Fibroblast of skin of back (primary cell): ENCODE data around the gene POTED. TPM values are rescaled to one million over a fixed set of nuclear protein-coding genes. Genes with fewer than 3 reads are reported as not detected.
"Not testable (repeated sequence)": the region's sequence is repeated elsewhere in the genome, so short reads cannot be mapped to it uniquely, and the experiment has no call there.

ENCODE experiments used
- DNase-seq: peaks from one replicate; pipeline ENCODE4 v3.0.0-alpha.2; 2013
- polyA plus RNA-seq, 2 experiments: library from polyadenylated mRNA; unstranded; fragments of 120-200 nt; gene quantifications; one replicate each; pipeline ENCODE4 v1.2.1, GENCODE V29; 2013; ENCODE audit not compliant: insufficient read length in 2 of 2

Gene POTED
- polyA plus RNA-seq (2013, experiment 1 of 2; ENCODE audit: insufficient read length): not detected
- not detected for polyA plus RNA-seq (2013, experiment 2 of 2; ENCODE audit: insufficient read length)

DNA sequence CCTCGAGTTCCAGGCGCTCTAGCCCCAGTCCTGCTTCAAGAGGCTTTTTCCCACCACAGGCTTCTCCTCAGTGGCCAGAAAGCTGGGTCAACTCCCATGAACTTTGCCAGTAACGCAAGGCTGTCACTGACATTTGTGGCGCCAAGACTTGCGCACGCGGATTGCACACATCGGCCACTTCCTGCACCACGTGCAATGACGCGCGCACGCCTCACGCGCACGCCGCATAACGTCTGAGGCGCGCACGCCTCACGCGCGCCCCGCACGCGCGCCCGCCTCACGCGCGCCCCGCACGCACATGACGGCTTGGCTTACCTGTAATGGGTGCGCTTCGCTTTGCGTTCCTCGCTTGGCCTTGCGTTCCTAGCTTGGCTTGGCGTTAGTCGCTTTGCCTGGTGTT, at the start of gene POTED:
Gene POTED (plus strand): TSS at position 301 of the 400 bp plus-strand sequence. CDS start 452 bp downstream, outside the sequence.
- not testable (repeated sequence) for DNase-seq

DNA sequence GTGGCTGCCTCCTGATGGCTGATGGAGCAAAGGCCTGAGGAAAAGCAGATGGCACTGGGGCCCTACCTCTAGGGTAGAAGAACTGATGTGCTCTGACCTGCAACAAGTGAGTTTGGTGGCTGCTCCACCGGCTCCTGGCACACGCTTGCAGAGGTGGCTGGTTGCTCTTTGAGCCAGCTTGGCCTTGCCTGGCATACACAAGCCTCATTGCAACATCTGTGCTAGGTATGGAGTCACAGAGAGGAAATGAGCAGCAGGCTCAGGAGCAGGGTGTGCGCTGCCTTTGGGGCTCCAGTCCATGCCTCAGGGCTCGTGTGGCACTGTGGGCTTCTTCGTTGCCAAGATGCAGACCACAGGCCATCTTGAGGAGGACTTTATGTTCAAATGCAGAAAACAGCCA, 40.5 kb downstream of the POTED start:
- DNase-seq: not testable (repeated sequence)

DNA sequence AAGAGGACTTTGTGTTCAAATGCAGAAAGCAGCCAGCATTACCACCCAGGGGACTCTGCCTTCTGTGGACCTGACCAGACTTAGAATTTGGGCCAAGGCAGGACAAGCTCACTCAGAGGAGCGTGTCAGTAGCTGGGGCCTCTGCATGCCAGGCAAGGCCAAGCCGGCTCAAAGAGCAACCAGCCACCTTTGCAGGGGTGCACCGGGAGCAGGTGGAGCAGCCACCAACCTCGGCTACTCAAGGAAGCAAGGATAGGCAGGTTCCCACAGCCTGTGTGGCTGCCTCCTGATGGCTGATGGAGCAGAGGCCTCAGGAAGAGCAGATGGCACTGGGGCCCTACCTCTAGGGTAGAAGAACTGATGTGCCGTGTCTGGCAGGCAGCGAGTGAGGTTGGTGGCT, 42.2 kb downstream of the POTED start:
- not testable (repeated sequence) for DNase-seq
